RWPE2 (cell line): ENCODE measurements around the gene FAU.

Experiments
- ATAC-seq: fragments of 200-7000 bp; cut with Tn5 transposase; 3 replicates; pipeline ENCODE4 v1.9.1; 2021; ENCODE audit warnings: low read depth
- DNase-seq: peaks from one replicate; pipeline ENCODE4 v3.0.0-alpha.2; 2020; ENCODE audit warnings: low spot score
- H3K27ac ChIP-seq: fragments of 450-650 bp; 2 replicates; pipeline ENCODE4 v1.5.1; 2017; ENCODE audit warnings: mild to moderate bottlenecking; ENCODE audit not compliant: poor library complexity, severe bottlenecking
- H3K27me3 ChIP-seq: fragments of 250-450 bp; sonication (Bioruptor Pico); 2 replicates; pipeline ENCODE4 v1.5.1; 2021; ENCODE audit warnings: mild to moderate bottlenecking, moderate library complexity; ENCODE audit not compliant: insufficient read depth, poor library complexity, severe bottlenecking
- H3K36me3 ChIP-seq: fragments of 250-450 bp; sonication (Bioruptor Pico); 2 replicates; pipeline ENCODE4 v1.5.1; 2020; ENCODE audit warnings: low read depth, mild to moderate bottlenecking, moderate library complexity
- H3K4me1 ChIP-seq: fragments of 250-450 bp; sonication (Bioruptor Pico); 2 replicates; pipeline ENCODE4 v1.5.1; 2021; ENCODE audit warnings: mild to moderate bottlenecking, moderate library complexity; ENCODE audit not compliant: insufficient read depth, poor library complexity, severe bottlenecking
- H3K4me3 ChIP-seq: fragments of 250-450 bp; sonication (Bioruptor Pico); 2 replicates; pipeline ENCODE4 v1.5.1; 2021; ENCODE audit warnings: mild to moderate bottlenecking, moderate library complexity; ENCODE audit not compliant: severe bottlenecking
- H3K9me3 ChIP-seq: fragments of 250-450 bp; sonication (Bioruptor Pico); 2 replicates; pipeline ENCODE4 v1.5.1; 2021; ENCODE audit warnings: mild to moderate bottlenecking, moderate library complexity; ENCODE audit not compliant: severe bottlenecking
- CTCF ChIP-seq: fragments of 450-650 bp; IDR thresholded peaks from one replicate; pipeline ENCODE4 v1.5.1; 2017; ENCODE audit warnings: mild to moderate bottlenecking, moderate library complexity; ENCODE audit not compliant: poor library complexity, severe bottlenecking

FAU gene

GRCh38 chr11:65157336-65157735, 35.4 kb upstream of the FAU start:
- no peaks in the 10 kb centered on the region for H3K9me3 ChIP-seq
- no peaks in the 10 kb centered on the region for H3K4me1 ChIP-seq
- no peak overlapping the region for H3K4me3 ChIP-seq
- ATAC-seq, result no peak
- no peaks in the 10 kb centered on the region for H3K27me3 ChIP-seq
- DNase-seq, result no peak
- no peaks in the 10 kb centered on the region for H3K36me3 ChIP-seq
- TF ChIP-seq CTCF, result no peak
- H3K27ac ChIP-seq, result no peak overlapping the region

DNA sequence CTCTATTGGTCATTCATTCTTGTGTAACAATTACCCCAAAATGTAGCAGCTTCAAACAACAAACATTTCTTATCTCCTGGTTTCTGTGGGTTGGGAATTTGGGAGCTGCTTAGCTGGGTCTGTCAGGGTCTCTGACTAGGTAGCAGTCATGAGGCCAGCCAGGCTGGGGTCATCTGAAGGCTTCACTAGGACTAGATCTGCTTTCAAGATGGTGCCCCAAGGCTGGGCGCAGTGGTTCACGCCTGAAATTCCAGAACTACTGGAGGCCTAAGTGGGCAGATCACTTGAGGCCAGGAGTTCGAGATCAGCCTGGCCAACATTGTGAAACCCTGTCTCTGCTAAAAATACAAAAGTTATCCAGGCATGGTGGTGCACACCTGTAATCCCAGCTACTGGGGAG, 35.0 kb upstream of the FAU start:
- Histone ChIP-seq H3K4me1 (no peaks in the 10 kb centered on the region), H3K36me3 (no peaks in the 10 kb centered on the region), H3K9me3 (no peaks in the 10 kb centered on the region), H3K27ac (no peak overlapping the region), H3K27me3 (no peaks in the 10 kb centered on the region), H3K4me3 (no peak overlapping the region)
- TF ChIP-seq CTCF, result no peak
- no peak for DNase-seq
- ATAC-seq, result no peak

DNA sequence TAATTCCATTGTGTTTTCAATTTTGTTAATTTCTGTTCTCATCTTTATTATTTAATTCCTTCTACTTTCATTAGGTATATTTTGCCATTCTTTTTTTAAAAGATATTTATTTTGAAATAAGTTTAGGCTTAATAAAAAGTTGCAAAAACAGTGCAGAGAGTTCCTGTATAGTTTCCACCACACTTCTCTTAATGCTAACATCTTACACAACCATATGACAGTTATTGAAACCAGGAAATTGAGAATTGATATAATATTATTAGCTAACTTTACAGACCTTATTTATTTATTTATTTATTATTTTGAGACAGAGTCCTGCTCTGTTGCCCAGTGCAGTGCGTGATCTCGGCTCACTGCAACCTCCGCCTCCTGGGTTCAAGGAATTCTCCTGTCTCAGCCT, 34.3 kb upstream of the FAU start:
- no peaks in the 10 kb centered on the region for H3K36me3 ChIP-seq
- ATAC-seq (no peak), DNase-seq (no peak)

GRCh38 chr11:65152122-65152521, 30.2 kb upstream of the FAU start:
- Histone ChIP-seq H3K4me3 (no peak overlapping the region), H3K9me3 (peaks cover under 1% of the 10 kb centered on the region), H3K27me3 (no peaks in the 10 kb centered on the region), H3K27ac (no peak overlapping the region), H3K36me3 (no peaks in the 10 kb centered on the region), H3K4me1 (peaks cover 12% of the 10 kb centered on the region)
- ATAC-seq (no peak), DNase-seq (no peak)
- no peak for TF ChIP-seq CTCF

More for the DNA sequence above, 34.3 kb upstream of the FAU start:
- no peaks in the 10 kb centered on the region for H3K9me3 ChIP-seq
- H3K27me3 ChIP-seq, result no peaks in the 10 kb centered on the region
- no peak for TF ChIP-seq CTCF
- H3K27ac ChIP-seq, result no peak overlapping the region
- H3K4me3 ChIP-seq, result no peak overlapping the region
- H3K4me1 ChIP-seq, result peaks cover 3% of the 10 kb centered on the region

DNA sequence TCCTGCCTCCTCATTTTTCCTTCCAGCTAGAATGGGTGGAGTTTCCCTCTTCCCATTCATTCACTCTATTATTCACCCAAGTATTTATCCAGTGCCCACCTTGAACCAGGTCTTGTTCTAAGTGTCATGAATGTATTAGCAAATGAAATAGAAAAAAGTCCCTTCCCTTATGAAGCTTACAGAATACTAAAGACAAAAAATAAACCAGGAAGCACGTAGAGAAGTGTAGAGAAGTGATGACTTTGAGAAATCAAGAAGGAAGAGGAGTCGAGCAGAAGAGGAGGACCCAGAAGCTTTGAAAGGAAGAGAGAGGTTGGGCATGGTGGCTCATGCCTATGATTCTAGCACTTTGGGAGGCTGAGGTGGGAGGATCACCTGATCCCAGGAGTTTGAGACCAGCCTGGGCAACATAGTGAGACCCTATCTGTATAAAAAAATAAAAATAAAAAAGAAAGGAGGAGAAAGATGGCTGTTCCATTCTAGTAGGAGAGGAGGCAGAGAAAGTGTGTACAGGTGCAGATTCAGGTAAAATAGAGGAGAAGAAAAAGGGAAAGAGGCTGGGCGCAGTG, 29.5 kb upstream of the FAU start:
- Histone ChIP-seq H3K4me3 (no peak overlapping the region), H3K36me3 (no peaks in the 10 kb centered on the region), H3K27me3 (no peaks in the 10 kb centered on the region), H3K27ac (no peak overlapping the region), H3K4me1 (peaks cover 12% of the 10 kb centered on the region), H3K9me3 (peaks cover 3% of the 10 kb centered on the region)
- DNase-seq (no peak), ATAC-seq (no peak)
- no peak for TF ChIP-seq CTCF
